Testis (tissue), 2 donors: ENCODE measurements around the gene TYRP1.

Experiments
- POLR2A ChIP-seq: fragments of 450-650 bp; IDR thresholded peaks from one replicate; pipeline ENCODE4 v1.6.1; 2017; ENCODE audit warnings: antibody characterized with exemption, mild to moderate bottlenecking, moderate library complexity
- TF ChIP-seq, protein P1 (sequence below), 3 experiments: fragments of 450-650 bp in 2 of 3; fragments of 200-600 bp in 1 of 3; sonication (generic) in 1 of 3; IDR thresholded peaks; one replicate each; pipeline ENCODE4 v1.5.1; 2016 to 2019; ENCODE audit warnings: antibody characterized with exemption in 3 of 3, mild to moderate bottlenecking in 2 of 3, moderate library complexity in 1 of 3

DNA sequence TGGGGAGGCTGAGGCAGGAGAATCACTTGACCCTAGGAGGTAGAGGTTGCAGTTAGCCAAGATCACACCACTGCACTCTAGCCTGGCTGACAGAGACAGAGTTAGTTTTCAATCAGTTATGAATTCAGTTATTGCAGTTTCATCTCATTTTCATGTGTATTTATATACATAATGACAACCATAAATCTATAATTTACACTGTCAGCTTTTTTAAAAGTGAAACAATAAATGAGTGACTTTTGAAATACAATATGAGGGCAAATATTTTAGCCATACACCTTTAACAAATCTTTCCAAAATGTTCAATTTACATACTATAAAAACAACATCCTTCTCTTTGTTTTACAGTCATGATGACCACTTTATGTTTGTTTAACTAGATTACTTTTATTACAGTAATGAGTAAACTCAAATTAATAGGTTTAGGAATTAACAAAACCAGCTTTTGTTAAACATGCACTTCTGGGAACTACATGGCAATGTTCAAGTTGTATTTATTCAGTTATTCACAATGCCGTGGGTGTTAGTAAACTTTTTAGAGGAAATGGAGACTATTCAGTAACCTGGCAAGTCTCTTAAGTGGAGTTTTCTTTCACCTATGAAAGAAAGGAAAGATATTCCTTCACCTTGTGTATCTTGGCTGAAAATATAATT, 12.7 kb downstream of the TYRP1 start:
- TF ChIP-seq, protein P1, sequence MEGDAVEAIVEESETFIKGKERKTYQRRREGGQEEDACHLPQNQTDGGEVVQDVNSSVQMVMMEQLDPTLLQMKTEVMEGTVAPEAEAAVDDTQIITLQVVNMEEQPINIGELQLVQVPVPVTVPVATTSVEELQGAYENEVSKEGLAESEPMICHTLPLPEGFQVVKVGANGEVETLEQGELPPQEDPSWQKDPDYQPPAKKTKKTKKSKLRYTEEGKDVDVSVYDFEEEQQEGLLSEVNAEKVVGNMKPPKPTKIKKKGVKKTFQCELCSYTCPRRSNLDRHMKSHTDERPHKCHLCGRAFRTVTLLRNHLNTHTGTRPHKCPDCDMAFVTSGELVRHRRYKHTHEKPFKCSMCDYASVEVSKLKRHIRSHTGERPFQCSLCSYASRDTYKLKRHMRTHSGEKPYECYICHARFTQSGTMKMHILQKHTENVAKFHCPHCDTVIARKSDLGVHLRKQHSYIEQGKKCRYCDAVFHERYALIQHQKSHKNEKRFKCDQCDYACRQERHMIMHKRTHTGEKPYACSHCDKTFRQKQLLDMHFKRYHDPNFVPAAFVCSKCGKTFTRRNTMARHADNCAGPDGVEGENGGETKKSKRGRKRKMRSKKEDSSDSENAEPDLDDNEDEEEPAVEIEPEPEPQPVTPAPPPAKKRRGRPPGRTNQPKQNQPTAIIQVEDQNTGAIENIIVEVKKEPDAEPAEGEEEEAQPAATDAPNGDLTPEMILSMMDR (IDR thresholded peaks at IDR 0.05), result no peak
- no peak for TF ChIP-seq POLR2A
